ENCODE measurements around the gene PGC.

GRCh38 chr6:41791984-41792383 is 44.8 kb upstream of the PGC start:
- TF ChIP-seq POLR2A (IDR thresholded peaks at IDR 0.05) (no peak), CTCF (IDR thresholded peaks at IDR 0.05) (no peak), POLR2AphosphoS5 (IDR thresholded peaks at IDR 0.05) (no peak)

All from sigmoid colon (tissue), 4 donors.